ENCODE measurements around the gene NCF1. TPM values are rescaled to one million over a fixed set of nuclear protein-coding genes. Genes with fewer than 3 reads are reported as not detected.
"Not testable (repeated sequence)": the region's sequence is repeated elsewhere in the genome, so short reads cannot be mapped to it uniquely, and the experiment has no call there.

The NCF1 gene
- total RNA-seq, 4 donors from 2014 or later = 2.0 to 4.5 (median 3.5) TPM

DNA sequence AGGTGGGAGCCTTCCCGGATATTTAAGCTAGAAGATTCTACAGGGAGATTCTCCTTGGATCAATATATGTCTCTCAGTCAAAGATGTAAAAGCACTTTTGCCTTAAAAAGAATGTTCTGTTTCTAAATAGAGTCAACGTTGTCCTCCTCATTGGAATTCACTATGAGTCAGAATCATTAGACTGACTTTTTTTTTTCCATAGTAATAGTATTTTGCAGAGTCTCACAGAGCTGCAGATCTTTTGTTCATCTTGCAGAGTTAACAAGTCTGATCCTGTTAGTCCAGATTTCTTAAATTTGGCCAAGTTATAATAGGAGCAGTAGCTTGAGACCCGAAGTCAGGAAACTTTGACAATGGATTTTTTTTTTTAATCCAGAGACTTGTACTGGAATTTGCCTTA is 14.8 kb upstream of the NCF1 start:
- not testable (repeated sequence) for H3K9me3 ChIP-seq; DNase-seq (ENCODE audit: low spot score in 2 of 2); H3K27me3 ChIP-seq; H3K4me3 ChIP-seq; H3K36me3 ChIP-seq; H3K4me1 ChIP-seq; H3K27ac ChIP-seq
- no CpG with 5 or more reads among the region's 3 CpGs for WGBS, 2 donors

DNA sequence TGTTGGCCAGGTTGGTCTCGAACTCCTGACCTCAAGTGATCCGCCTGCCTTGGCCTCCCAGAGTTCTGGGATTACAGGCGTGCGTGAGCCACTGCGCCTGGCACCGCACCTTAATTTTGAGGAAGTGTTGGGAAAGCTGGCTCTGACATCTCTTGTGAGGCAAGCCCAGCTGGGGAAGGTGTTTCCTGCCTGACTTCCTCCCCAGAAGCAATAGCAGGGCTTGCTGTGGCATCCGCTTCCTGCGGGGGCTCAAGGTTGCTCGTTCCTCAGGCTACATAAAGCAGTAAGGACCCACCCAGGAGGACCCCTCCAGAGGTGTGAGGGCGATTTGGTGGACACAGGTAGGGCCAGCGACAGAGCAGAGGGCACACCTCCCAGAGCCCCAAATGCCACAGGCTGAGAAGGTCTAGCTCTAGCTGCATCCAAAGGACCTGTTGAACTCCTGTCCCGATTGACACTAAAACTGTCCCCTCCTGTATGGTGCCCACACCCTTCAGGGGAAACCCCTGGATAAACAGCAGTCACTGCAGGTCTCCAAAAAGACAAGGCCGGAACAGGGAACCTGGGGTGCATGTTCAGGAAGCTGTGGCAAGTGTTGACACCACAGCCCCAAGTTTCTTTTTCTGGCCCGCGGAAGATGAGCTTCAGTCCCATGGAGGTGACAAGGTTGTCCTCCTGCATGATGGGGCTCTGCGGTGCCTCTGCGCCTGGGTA is 8.4 kb upstream of the NCF1 start:
- DNase-seq (ENCODE audit: low spot score in 2 of 2); H3K27ac ChIP-seq; H3K4me1 ChIP-seq; H3K27me3 ChIP-seq; H3K4me3 ChIP-seq; H3K36me3 ChIP-seq; H3K9me3 ChIP-seq: not testable (repeated sequence)
- WGBS, 2 donors = no CpG with 5 or more reads among the region's 17 CpGs

DNA sequence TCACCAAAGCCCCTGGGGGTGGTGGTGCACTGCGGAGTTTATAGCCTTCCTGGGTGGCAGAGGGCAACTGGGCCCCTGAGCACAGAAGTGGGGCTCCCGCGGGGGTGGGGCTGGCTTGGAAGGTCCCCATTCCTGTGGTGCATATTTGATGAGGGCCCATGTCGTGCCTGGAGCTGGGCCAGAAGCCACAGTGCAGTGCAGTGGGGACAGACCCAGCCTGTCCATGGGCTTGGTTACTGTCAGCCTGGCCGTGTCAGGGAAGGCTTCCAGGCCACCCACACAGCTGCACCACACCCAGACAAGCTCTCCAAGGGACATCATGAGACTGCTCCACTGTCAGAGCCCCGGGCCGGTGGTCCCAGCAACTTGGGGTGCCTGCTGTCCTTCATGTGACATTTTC is 7.3 kb upstream of the NCF1 start:
- not testable (repeated sequence) for H3K27ac ChIP-seq; H3K36me3 ChIP-seq; DNase-seq (ENCODE audit: low spot score in 2 of 2); H3K9me3 ChIP-seq; H3K27me3 ChIP-seq; H3K4me1 ChIP-seq; H3K4me3 ChIP-seq
- 17% methylated on average over 1 of the region's 7 CpGs; no CpG with 5 or more reads in 1 of the 2 donors for WGBS, 2 donors

DNA sequence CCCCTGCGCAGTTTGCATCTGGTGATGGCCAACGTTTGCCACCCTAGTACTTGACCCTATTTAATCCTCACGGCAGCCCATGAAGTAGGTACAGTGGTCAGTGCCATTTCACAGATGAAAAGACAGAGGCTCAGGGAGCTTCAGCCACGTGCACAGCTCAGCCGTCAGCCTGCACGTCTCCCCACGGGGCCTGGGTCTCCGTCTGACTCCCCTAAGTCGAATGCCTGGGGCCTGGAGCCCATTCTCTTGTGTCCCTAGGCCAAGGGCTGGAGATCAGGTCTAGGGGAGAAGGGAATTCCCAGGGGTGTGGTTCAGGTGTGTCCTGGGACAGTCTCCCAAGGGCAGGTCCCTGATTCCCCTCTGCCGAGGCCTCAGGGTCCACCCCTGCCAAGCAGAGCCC is 6.8 kb upstream of the NCF1 start:
- not testable (repeated sequence) for H3K27me3 ChIP-seq; DNase-seq (ENCODE audit: low spot score in 2 of 2); H3K4me3 ChIP-seq; H3K27ac ChIP-seq; H3K36me3 ChIP-seq; H3K4me1 ChIP-seq; H3K9me3 ChIP-seq
- WGBS, 2 donors = 80% methylated on average over 5 of the region's 10 CpGs; no CpG with 5 or more reads in 1 of the 2 donors

DNA sequence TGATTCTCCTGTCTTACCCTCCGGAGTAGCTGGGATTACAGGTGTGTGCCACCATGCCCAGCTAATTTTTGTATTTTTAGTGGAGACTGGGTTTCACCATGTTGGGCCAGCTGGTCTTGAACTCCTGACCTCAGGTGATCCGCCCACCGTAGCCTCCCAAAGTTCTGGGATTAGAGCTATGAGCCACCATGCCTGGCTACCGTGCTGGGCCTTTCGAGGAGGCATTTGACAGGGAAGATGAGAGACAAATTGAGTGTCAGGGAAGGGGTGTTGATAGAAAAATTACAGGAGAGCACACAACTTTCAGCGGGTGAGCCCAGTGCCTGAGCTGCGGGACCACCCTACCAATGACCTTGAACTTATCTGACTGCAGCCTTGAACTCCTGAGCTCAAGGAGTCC is 3.7 kb upstream of the NCF1 start:
- not testable (repeated sequence) for H3K36me3 ChIP-seq; H3K4me3 ChIP-seq; DNase-seq (ENCODE audit: low spot score in 2 of 2); H3K27me3 ChIP-seq; H3K4me1 ChIP-seq; H3K27ac ChIP-seq; H3K9me3 ChIP-seq
- 90 to 94% methylated on average over 3 to 4 of the region's 7 CpGs for WGBS, 2 donors

DNA sequence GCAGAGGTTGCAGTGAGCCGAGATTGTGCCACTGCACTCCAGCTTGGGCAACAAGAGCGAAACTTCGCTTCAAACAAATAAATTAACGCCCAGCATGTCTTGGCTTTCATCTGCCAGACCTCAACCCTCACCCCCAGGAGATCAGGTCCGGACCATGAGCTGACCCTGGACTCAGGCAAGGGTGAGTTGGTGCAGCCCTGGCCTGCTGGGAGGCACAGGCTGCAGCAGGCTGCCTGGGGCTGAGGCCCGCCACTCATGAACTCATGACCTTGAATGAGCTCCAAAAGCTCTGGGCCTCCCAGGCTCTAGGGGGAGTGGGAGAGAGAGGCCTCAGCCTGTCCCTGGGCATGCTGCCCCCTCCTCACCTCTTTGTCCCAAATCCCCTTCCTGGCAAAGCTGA is 1.7 kb upstream of the NCF1 start:
- H3K4me1 ChIP-seq; H3K27me3 ChIP-seq; H3K36me3 ChIP-seq; H3K9me3 ChIP-seq; H3K27ac ChIP-seq; DNase-seq (ENCODE audit: low spot score in 2 of 2); H3K4me3 ChIP-seq: not testable (repeated sequence)
- 68 to 100% methylated on average over 1 to 2 of the region's 6 CpGs for WGBS, 2 donors

DNA sequence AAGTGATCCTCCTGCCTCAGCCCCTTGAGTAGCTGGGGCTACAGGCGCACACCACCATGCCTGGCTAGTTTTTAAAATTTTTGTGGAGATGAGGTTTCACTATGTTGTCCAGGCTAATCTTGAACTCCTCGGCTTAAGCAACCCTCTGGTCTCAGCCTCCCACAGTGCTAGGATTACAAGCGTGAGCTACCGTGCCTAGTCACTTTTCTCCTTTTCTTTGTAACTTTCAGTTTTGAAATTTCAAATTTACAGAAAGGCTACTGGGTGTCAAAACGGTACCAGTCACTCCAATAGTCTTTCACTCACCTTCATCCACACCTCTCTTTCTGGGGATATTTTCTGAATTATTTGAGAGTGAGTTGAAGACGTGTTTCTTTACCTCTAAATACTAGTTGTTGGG is 1.3 kb downstream of the NCF1 start:
- not testable (repeated sequence) for DNase-seq (ENCODE audit: low spot score in 2 of 2); H3K27me3 ChIP-seq; H3K27ac ChIP-seq; H3K9me3 ChIP-seq; H3K4me3 ChIP-seq; H3K36me3 ChIP-seq; H3K4me1 ChIP-seq
- no CpG with 5 or more reads among the region's 6 CpGs for WGBS, 2 donors

DNA sequence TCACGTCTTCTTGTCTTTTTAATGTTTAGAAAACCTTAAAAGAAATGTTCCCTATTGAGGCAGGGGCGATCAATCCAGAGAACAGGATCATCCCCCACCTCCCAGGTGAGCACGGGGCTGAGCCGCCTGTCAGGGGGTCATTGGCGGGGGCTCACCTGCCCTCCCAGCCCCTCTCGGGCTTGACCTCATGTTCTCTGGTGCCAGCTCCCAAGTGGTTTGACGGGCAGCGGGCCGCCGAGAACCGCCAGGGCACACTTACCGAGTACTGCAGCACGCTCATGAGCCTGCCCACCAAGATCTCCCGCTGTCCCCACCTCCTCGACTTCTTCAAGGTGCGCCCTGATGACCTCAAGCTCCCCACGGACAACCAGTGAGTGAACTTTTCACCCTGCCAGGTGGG is 5.2 kb downstream of the NCF1 start:
- not testable (repeated sequence) for H3K4me3 ChIP-seq; H3K4me1 ChIP-seq; H3K9me3 ChIP-seq; H3K27me3 ChIP-seq; H3K27ac ChIP-seq; DNase-seq (ENCODE audit: low spot score in 2 of 2); H3K36me3 ChIP-seq
- WGBS, 2 donors = no CpG with 5 or more reads among the region's 17 CpGs

DNA sequence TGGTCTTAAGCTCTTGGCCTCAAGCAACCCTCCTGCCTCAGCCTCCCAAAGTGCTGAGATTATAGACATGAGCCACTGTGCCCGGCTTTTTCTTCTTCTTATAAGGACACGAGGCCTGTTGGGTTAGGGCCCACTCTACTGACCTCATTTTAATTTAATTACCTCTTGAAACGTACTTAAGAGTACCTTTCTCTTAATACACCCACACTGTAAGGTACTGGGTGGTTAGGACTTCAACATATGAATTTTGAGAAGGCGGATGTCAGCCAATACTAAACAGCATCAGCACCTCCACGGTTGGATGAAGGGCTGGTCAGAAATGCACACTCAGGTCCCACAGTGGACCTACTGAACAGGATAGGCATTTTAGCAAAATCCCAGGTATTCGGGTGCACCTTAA is 7.9 kb downstream of the NCF1 start:
- 71 to 79% methylated on average over 3 of the region's 6 CpGs for WGBS, 2 donors
- H3K9me3 ChIP-seq; H3K27ac ChIP-seq; DNase-seq (ENCODE audit: low spot score in 2 of 2); H3K27me3 ChIP-seq; H3K4me1 ChIP-seq; H3K4me3 ChIP-seq; H3K36me3 ChIP-seq: not testable (repeated sequence)

DNA sequence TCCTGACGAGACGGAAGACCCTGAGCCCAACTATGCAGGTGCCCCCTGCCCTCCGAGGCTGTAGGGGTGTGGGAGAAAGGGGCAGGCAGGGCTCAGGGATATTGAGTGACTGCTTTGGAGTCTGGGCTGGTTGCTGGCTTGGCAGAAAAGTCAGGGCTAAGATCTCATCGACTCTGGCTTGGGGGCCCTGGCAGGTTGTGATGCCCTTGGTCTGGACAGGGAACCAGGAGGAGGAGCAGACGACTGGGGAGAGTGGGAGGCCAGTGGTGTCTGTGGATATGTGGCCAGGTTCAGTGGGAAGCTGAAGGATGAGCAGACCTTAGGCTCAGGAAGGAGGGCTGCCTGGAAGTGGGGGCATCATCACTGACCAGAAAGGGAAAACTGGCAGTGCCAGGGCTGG is 9.8 kb downstream of the NCF1 start:
- H3K4me3 ChIP-seq; H3K36me3 ChIP-seq; H3K9me3 ChIP-seq; DNase-seq (ENCODE audit: low spot score in 2 of 2); H3K27me3 ChIP-seq; H3K4me1 ChIP-seq; H3K27ac ChIP-seq: not testable (repeated sequence)
- 69 to 79% methylated on average over 3 to 5 of the region's 5 CpGs for WGBS, 2 donors

DNA sequence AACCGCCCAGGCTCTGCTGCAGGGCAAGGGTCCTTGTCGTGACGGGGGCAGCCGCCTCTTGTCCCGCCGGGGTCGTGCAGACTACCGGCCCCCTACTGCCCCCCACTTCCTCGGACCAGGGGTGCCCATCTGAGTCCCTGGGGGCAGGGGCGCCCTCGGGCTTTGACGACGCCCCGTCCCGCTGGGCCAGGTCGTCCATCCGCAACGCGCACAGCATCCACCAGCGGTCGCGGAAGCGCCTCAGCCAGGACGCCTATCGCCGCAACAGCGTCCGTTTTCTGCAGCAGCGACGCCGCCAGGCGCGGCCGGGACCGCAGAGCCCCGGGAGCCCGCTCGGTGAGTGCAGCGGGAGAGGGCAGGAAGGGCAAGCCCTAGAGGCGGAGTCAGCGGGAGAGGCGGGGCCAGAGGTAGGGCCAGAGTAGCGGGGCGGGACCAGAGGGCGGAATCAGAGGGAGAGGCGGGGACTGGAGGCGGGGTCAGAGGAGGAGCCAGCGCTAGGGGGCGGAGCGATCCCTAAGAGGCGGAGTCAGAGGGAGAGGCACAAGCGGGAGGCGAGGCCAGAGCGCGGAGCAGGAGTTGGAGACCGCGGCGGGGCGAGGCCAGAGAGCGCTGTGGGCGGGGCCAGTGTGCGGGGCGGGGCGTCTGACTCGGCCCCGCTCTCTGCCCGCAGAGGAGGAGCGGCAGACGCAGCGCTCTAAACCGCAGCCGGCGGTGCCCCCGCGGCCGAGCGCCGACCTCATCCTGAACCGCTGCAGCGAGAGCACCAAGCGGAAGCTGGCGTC is 14.7 kb downstream of the NCF1 start:
- peak; percentile 94 to 97 for DNase-seq (ENCODE audit: low spot score in 2 of 2)
- H3K4me1 ChIP-seq, H3K27ac ChIP-seq, H3K27me3 ChIP-seq, H3K36me3 ChIP-seq, H3K9me3 ChIP-seq: not testable (repeated sequence)
- H3K4me3 ChIP-seq = peak overlapping the region in 2 of 4 donors; percentile 31 to 47
- 0 to 1% methylated on average over 6 to 18 of the region's 82 CpGs for WGBS, 2 donors

DNA sequence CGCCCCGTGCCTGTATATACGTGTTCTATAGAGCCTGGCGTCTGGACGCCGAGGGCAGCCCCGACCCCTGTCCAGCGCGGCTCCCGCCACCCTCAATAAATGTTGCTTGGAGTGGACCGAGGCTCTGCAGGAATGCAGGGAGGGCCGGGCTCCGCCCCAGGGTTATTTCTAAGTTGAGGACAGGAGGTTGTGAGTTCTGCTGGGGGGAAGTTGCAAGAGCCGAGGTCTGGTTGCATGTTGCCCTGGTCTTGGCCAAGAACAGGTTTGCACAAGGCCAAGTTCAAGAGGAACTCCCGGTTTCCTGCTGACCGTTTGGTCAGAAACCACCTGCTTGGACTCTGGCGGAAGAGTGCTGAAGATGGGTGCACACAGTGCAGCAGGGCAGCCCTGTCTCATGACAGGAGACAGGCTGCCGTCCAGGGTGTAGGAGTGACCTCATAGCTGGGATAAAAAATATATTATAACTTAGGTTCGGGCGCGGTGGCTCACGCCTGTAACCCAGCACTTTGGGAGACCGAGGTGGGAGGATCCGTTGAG is 15.5 kb downstream of the NCF1 start:
- H3K27me3 ChIP-seq; H3K4me3 ChIP-seq; H3K9me3 ChIP-seq; H3K36me3 ChIP-seq; H3K4me1 ChIP-seq; H3K27ac ChIP-seq; DNase-seq (ENCODE audit: low spot score in 2 of 2): not testable (repeated sequence)
- WGBS, 2 donors = no CpG with 5 or more reads among the region's 24 CpGs

DNA sequence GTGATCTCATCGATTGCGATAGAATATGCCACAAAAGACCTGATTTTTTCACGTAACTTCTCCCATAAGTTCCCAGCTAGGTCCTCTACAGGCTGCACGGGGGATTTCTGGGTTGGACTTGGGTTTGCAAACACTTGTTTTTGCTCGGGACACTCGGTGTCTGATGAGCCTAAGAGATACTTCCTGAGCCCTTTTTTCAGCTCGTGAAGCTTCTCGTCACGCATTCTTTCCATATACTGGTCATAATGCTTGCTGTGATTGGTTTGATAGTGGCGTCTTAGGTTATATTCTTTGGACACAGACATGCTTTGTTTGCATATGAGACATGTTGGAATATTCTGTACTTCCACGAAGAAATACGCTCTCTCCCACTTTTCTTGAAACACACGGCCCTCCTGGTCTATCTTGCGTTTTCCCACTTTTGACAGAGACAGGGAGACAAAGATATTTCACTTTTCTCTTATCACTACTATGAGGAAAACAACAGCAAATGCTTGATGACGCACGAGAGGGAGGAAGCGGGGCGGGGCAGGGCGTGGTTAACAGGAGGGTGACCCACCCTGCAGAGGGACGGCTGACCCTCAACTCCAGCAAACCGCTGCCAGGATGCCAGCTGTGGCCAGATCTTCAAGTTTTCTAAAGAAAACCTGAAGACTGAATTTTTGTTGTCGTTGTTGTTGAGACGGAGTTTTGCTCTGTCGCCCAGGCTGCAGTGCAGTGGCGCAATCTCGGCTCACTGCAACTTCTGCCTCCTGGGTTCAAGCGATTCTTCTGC is 24.2 kb downstream of the NCF1 start:
- H3K4me1 ChIP-seq; H3K9me3 ChIP-seq; H3K27ac ChIP-seq; H3K36me3 ChIP-seq; H3K27me3 ChIP-seq; H3K4me3 ChIP-seq; DNase-seq (ENCODE audit: low spot score in 2 of 2): not testable (repeated sequence)
- 93% methylated on average over 5 of the region's 27 CpGs; no CpG with 5 or more reads in 1 of the 2 donors for WGBS, 2 donors

Measured in tibial nerve (tissue), 4 donors.